ENCODE measurements around the gene EIF2B5. TPM values are rescaled to one million over a fixed set of nuclear protein-coding genes. Genes with fewer than 3 reads are reported as not detected.

Gene EIF2B5
- total RNA-seq, 5 donors from 2014 or later (not counting 1 experiment from before 2014, with no cell fraction given): 57.8 to 74.3 (median 72.3) TPM

- Mint-ChIP-seq H3K27ac (no peak overlapping the region), H3K4me1 (peaks cover 29 to 41% (median 30%) of the 10 kb centered on the region in 3 donors), H3K27me3 (no peaks in the 10 kb centered on the region), H3K4me3 (no peak overlapping the region), H3K36me3 (peaks cover 17% of the 10 kb centered on the region), H3K9me3 (no peaks in the 10 kb centered on the region)
- Histone ChIP-seq H3K36me3 (ENCODE audit: control insufficient read depth in 2 of 2, extremely low read depth in 1 of 2, insufficient read depth in 1 of 2, low read length in 1 of 2) (peaks cover 3 to 28% of the 10 kb centered on the region in 2 donors), H3K27me3 (replicated peaks in 1 of 2; ENCODE audit: control insufficient read depth in 2 of 2, extremely low read depth in 1 of 2, insufficient read depth in 2 of 2, low read length in 1 of 2) (no peaks in the 10 kb centered on the region), H3K4me1 (ENCODE audit: control insufficient read depth in 1 of 2, extremely low read depth in 1 of 2, insufficient read depth in 2 of 2, low read length in 2 of 2) (peaks cover 6 to 39% of the 10 kb centered on the region in 2 experiments), H3K27ac (ENCODE audit: low read length) (no peak overlapping the region), H3K9me3 (no peaks in the 10 kb centered on the region), H3K4me3 (ENCODE audit: control insufficient read depth in 1 of 2, extremely low read depth in 1 of 2, low read length in 1 of 2) (no peak overlapping the region)
- DNase-seq: no peak
- CTCF ChIA-PET: interaction anchor here in 1 of 2 donors (1.0 kb wide), 1 partner anchor 77 kb away, joined by 3 read pairs; the partner anchor contains the start of gene EEF1AKMT4
- ATAC-seq (replicated peaks in 1 of 4): no peak
- POLR2A ChIA-PET: interaction anchor here in 1 of 2 donors (0.6 kb wide), 2 partner anchors 11 to 179 kb away, joined by 6 to 10 read pairs; no protein-coding TSS in a partner anchor
- WGBS (ENCODE audit: insufficient coverage): no CpG with 5 or more reads among the region's 2 CpGs
Observed at GRCh38 chr3:184173374-184173722, 38.2 kb downstream of the EIF2B5 start.

- Mint-ChIP-seq H3K4me3 (peak overlapping the region; percentile 89 to 98 (median 97)), H3K27me3 (no peaks in the 10 kb centered on the region), H3K27ac (peak overlapping the region; percentile 74 to 82), H3K9me3 (no peaks in the 10 kb centered on the region), H3K4me1 (peaks cover 33 to 43% (median 33%) of the 10 kb centered on the region in 3 donors), H3K36me3 (peaks cover 21% of the 10 kb centered on the region)
- ChIA-PET POLR2A (interaction anchor here in 1 of 2 donors (1.0 kb wide), 1 partner anchor 10 kb away, joined by 3 read pairs; no protein-coding TSS in a partner anchor), CTCF (interaction anchor here (0.5 to 1.5 kb wide), 5 partner anchors 11 to 277 kb away, joined by 3 to 7 read pairs (median 5); partner anchors contain the start of genes ABCF3 (in 1 of the 2) and EEF1AKMT4 (in 1 of the 2))
- Histone ChIP-seq H3K9me3 (no peaks in the 10 kb centered on the region), H3K4me3 (ENCODE audit: control insufficient read depth in 1 of 2, extremely low read depth in 1 of 2, low read length in 1 of 2) (no peak overlapping the region), H3K27ac (ENCODE audit: low read length) (peak overlapping the region; percentile 36), H3K36me3 (ENCODE audit: control insufficient read depth in 2 of 2, extremely low read depth in 1 of 2, insufficient read depth in 1 of 2, low read length in 1 of 2) (peaks cover 8 to 29% of the 10 kb centered on the region in 2 donors), H3K27me3 (replicated peaks in 1 of 2; ENCODE audit: control insufficient read depth in 2 of 2, extremely low read depth in 1 of 2, insufficient read depth in 2 of 2, low read length in 1 of 2) (no peaks in the 10 kb centered on the region), H3K4me1 (ENCODE audit: control insufficient read depth in 1 of 2, extremely low read depth in 1 of 2, insufficient read depth in 2 of 2, low read length in 2 of 2) (peaks cover 6 to 43% of the 10 kb centered on the region in 2 experiments)
- DNase-seq (peak in 3 of 35 experiments; percentile 1 to 11 (median 6)), ATAC-seq (replicated peaks in 1 of 4) (no peak)
- 0% methylated on average over 1 of the region's 4 CpGs for WGBS (ENCODE audit: insufficient coverage)
Observed at GRCh38 chr3:184174284-184174645, 39.1 kb downstream of the EIF2B5 start.

GRCh38 chr3:184174646-184175492 lies 39.7 kb downstream of the EIF2B5 start, which contains the start of gene AP2M1:
Gene AP2M1, plus strand, starts transcription at chr3:184174855. Its CDS starts 2,139 bp downstream, at chr3:184176994.
- Mint-ChIP-seq H3K36me3 (peaks cover 24% of the 10 kb centered on the region), H3K4me3 (peak within 1 kb of the TSS; percentile 89 to 98 (median 97)), H3K4me1 (peaks cover 33 to 44% (median 33%) of the 10 kb centered on the region in 3 donors), H3K27me3 (no peaks in the 10 kb centered on the region), H3K27ac (peak within 1 kb of the TSS; percentile 82 to 84), H3K9me3 (no peaks in the 10 kb centered on the region)
- H3K9me3 ChIP-seq: no peaks in the 10 kb centered on the region
- H3K27me3 ChIP-seq (replicated peaks in 1 of 2; ENCODE audit: control insufficient read depth in 2 of 2, extremely low read depth in 1 of 2, insufficient read depth in 2 of 2, low read length in 1 of 2): no peaks in the 10 kb centered on the region
- peak within 1 kb of the TSS; percentile 83 to 95 for H3K4me3 ChIP-seq (ENCODE audit: control insufficient read depth in 1 of 2, extremely low read depth in 1 of 2, low read length in 1 of 2)
- DNase-seq: peak; percentile 92 to 99 (median 97)
- CTCF ChIA-PET: interaction anchor here (0.6 to 1.5 kb wide), 4 partner anchors 11 to 279 kb away, joined by 4 to 7 read pairs (median 5); partner anchors contain the start of gene ABCF3 (in 1 of the 2)
- WGBS (ENCODE audit: insufficient coverage): under 1% methylated on average over 72 of the region's 73 CpGs
- H3K27ac ChIP-seq (ENCODE audit: low read length): peak within 1 kb of the TSS; percentile 54
- POLR2A ChIA-PET: interaction anchor here (0.6 to 1.0 kb wide), 2 partner anchors 9 to 73 kb away, joined by 3 read pairs; no protein-coding TSS in a partner anchor
- peak; percentile 96 to 99 (median 97) for ATAC-seq (replicated peaks in 1 of 4)
- H3K4me1 ChIP-seq (ENCODE audit: control insufficient read depth in 1 of 2, extremely low read depth in 1 of 2, insufficient read depth in 2 of 2, low read length in 2 of 2): peaks cover 6 to 44% of the 10 kb centered on the region in 2 experiments
- H3K36me3 ChIP-seq (ENCODE audit: control insufficient read depth in 2 of 2, extremely low read depth in 1 of 2, insufficient read depth in 1 of 2, low read length in 1 of 2): peaks cover 11 to 35% of the 10 kb centered on the region in 2 donors

- Histone ChIP-seq H3K4me1 (ENCODE audit: control insufficient read depth in 1 of 2, extremely low read depth in 1 of 2, insufficient read depth in 2 of 2, low read length in 2 of 2) (peaks cover 6 to 44% of the 10 kb centered on the region in 2 experiments), H3K27me3 (replicated peaks in 1 of 2; ENCODE audit: control insufficient read depth in 2 of 2, extremely low read depth in 1 of 2, insufficient read depth in 2 of 2, low read length in 1 of 2) (no peaks in the 10 kb centered on the region), H3K27ac (ENCODE audit: low read length) (no peak overlapping the region), H3K4me3 (ENCODE audit: control insufficient read depth in 1 of 2, extremely low read depth in 1 of 2, low read length in 1 of 2) (peak overlapping the region; percentile 83 to 95), H3K9me3 (no peaks in the 10 kb centered on the region), H3K36me3 (ENCODE audit: control insufficient read depth in 2 of 2, extremely low read depth in 1 of 2, insufficient read depth in 1 of 2, low read length in 1 of 2) (peaks cover 13 to 42% of the 10 kb centered on the region in 2 donors)
- peaks cover 30% of the 10 kb centered on the region for H3K36me3 Mint-ChIP-seq
- DNase-seq (no peak), ATAC-seq (replicated peaks in 1 of 4) (no peak)
- peak overlapping the region; percentile 81 to 84 for H3K27ac Mint-ChIP-seq
- WGBS (ENCODE audit: insufficient coverage): 30% methylated on average over 5 of the region's 8 CpGs
- peak overlapping the region; percentile 89 to 98 (median 97) for H3K4me3 Mint-ChIP-seq
- CTCF ChIA-PET: interaction anchor here (0.6 to 1.5 kb wide), 3 partner anchors 10 to 280 kb away, joined by 4 to 5 read pairs (median 5); partner anchors contain the start of gene ABCF3 (in 1 of the 2)
- no peaks in the 10 kb centered on the region for H3K27me3 Mint-ChIP-seq
- POLR2A ChIA-PET: interaction anchor here in 1 of 2 donors (0.6 kb wide), 1 partner anchor 72 kb away, joined by 3 read pairs; no protein-coding TSS in a partner anchor
- H3K9me3 Mint-ChIP-seq: no peaks in the 10 kb centered on the region
- H3K4me1 Mint-ChIP-seq: peaks cover 33 to 44% (median 33%) of the 10 kb centered on the region in 3 donors
Observed at GRCh38 chr3:184175506-184175905, 40.3 kb downstream of the EIF2B5 start.

GRCh38 chr3:184175981-184176376 lies 40.8 kb downstream of the EIF2B5 start:
- ChIA-PET POLR2A (interaction anchor here (0.5 to 0.9 kb wide), 2 partner anchors 11 to 142 kb away, joined by 4 to 6 read pairs; no protein-coding TSS in a partner anchor), CTCF (interaction anchor here (0.6 to 0.7 kb wide), 2 partner anchors 80 to 106 kb away, joined by 3 read pairs; no protein-coding TSS in a partner anchor)
- no CpG with 5 or more reads among the region's 3 CpGs for WGBS (ENCODE audit: insufficient coverage)
- peak overlapping the region; percentile 81 to 84 for H3K27ac Mint-ChIP-seq
- DNase-seq (no peak), ATAC-seq (replicated peaks in 1 of 4) (no peak)
- peak overlapping the region in 1 of 2 donors; percentile 83 for H3K4me3 ChIP-seq (ENCODE audit: control insufficient read depth in 1 of 2, extremely low read depth in 1 of 2, low read length in 1 of 2)
- H3K36me3 Mint-ChIP-seq: peaks cover 31% of the 10 kb centered on the region
- H3K36me3 ChIP-seq (ENCODE audit: control insufficient read depth in 2 of 2, extremely low read depth in 1 of 2, insufficient read depth in 1 of 2, low read length in 1 of 2): peaks cover 18 to 44% of the 10 kb centered on the region in 2 donors
- no peaks in the 10 kb centered on the region for H3K27me3 ChIP-seq (replicated peaks in 1 of 2; ENCODE audit: control insufficient read depth in 2 of 2, extremely low read depth in 1 of 2, insufficient read depth in 2 of 2, low read length in 1 of 2)
- no peaks in the 10 kb centered on the region for H3K27me3 Mint-ChIP-seq
- no peak overlapping the region for H3K27ac ChIP-seq (ENCODE audit: low read length)
- no peaks in the 10 kb centered on the region for H3K9me3 ChIP-seq
- H3K4me1 Mint-ChIP-seq: peaks cover 33 to 44% (median 33%) of the 10 kb centered on the region in 3 donors
- no peaks in the 10 kb centered on the region for H3K9me3 Mint-ChIP-seq
- H3K4me3 Mint-ChIP-seq: peak overlapping the region; percentile 89 to 98 (median 97)
- peaks cover 6 to 44% of the 10 kb centered on the region in 2 experiments for H3K4me1 ChIP-seq (ENCODE audit: control insufficient read depth in 1 of 2, extremely low read depth in 1 of 2, insufficient read depth in 2 of 2, low read length in 2 of 2)

Measured in T-cell (primary cell).